PC-3 (cell line): ENCODE results near the gene DROSHA. TPM values are rescaled to one million over a fixed set of nuclear protein-coding genes. Genes with fewer than 3 reads are reported as not detected.

Experiments
- ATAC-seq: fragments of 200-7000 bp; cut with Tn5 transposase; 2 replicates; pipeline ENCODE4 v1.9.1; 2020; ENCODE audit warnings: mild to moderate bottlenecking, moderate library complexity
- BruUV-seq: library from RNA; stranded (reverse); fragments of 400-500 nt; replicated peaks from 2 replicates; lab custom pipeline; 2021; lab: Mats Ljungman, UMichigan
- CTCF ChIA-PET: fragments of 300-600 bp; sonication (Branson Sonifier 250); formaldehyde crosslinking; loops from one replicate; lab custom pipeline; 2022; ENCODE audit warnings: antibody characterized with exemption; lab: Charles Lee
- POLR2A ChIA-PET: fragments of 300-600 bp; sonication (Branson Sonifier 250); formaldehyde crosslinking; loops from one replicate; lab custom pipeline; 2022; ENCODE audit warnings: antibody characterized with exemption; ENCODE audit not compliant: unreplicated experiment; lab: Charles Lee
- DNase-seq: peaks from one replicate; pipeline ENCODE4 v3.0.0-alpha.2; 2015
- H2AFZ ChIP-seq: fragments of 300-600 bp; sonication (generic); 2 replicates; pipeline ENCODE4 v1.6.0; 2016; ENCODE audit warnings: antibody characterized with exemption, low read length
- H3F3A ChIP-seq: fragments of 300-600 bp; sonication (generic); one replicate; pipeline ENCODE4 v1.6.0; 2017; ENCODE audit warnings: antibody characterized with exemption, low read length, control low read depth, mild to moderate bottlenecking; ENCODE audit not compliant: unreplicated experiment
- H3K27ac ChIP-seq: fragments of 300-600 bp; sonication (generic); 2 replicates; pipeline ENCODE4 v1.5.1; 2016; ENCODE audit warnings: mild to moderate bottlenecking, low read length
- H3K27me3 ChIP-seq: fragments of 300-600 bp; sonication (generic); 2 replicates; pipeline ENCODE4 v1.6.1; 2016; ENCODE audit warnings: low read length, mixed read lengths
- H3K36me3 ChIP-seq: fragments of 300-600 bp; sonication (generic); 2 replicates; pipeline ENCODE4 v1.6.1; 2016; ENCODE audit warnings: low read depth, mixed run types, low read length, mixed read lengths
- H3K4me1 ChIP-seq: fragments of 300-600 bp; sonication (generic); 2 replicates; pipeline ENCODE4 v1.5.1; 2016; ENCODE audit warnings: low read length; ENCODE audit not compliant: insufficient read depth
- H3K4me2 ChIP-seq: fragments of 300-600 bp; sonication (generic); 2 replicates; pipeline ENCODE4 v1.6.0; 2016; ENCODE audit warnings: low read length
- H3K4me3 ChIP-seq: fragments of 300-600 bp; sonication (generic); 2 replicates; pipeline ENCODE4 v1.5.1; 2016; ENCODE audit warnings: mild to moderate bottlenecking, low read length, mixed read lengths
- H3K79me2 ChIP-seq: fragments of 300-600 bp; sonication (generic); 2 replicates; pipeline ENCODE4 v1.6.1; 2017; ENCODE audit warnings: low read length, mixed read lengths
- H3K9ac ChIP-seq: fragments of 300-600 bp; sonication (generic); 2 replicates; pipeline ENCODE4 v1.6.0; 2016; ENCODE audit warnings: mild to moderate bottlenecking, low read length
- H3K9me2 ChIP-seq: fragments of 300-600 bp; sonication (generic); replicated peaks from 2 replicates; pipeline ENCODE4 v1.6.1; 2016; ENCODE audit warnings: mixed run types, low read length, mixed read lengths
- H3K9me3 ChIP-seq: fragments of 300-600 bp; sonication (generic); 2 replicates; pipeline ENCODE4 v1.6.1; 2016; ENCODE audit warnings: low read length, mixed read lengths
- H4K20me1 ChIP-seq: fragments of 300-600 bp; sonication (generic); 2 replicates; pipeline ENCODE4 v1.6.1; 2016; ENCODE audit warnings: low read length, mixed read lengths
- CTCF ChIP-seq: fragments of 300-600 bp; sonication (generic); conservative IDR thresholded peaks from 2 replicates; pipeline ENCODE4 v1.5.1; 2017; ENCODE audit warnings: antibody characterized with exemption, low read depth, mild to moderate bottlenecking, low read length
- EZH2 ChIP-seq: fragments of 300-600 bp; sonication (generic); IDR thresholded peaks from one replicate; pipeline ENCODE4 v1.6.1; 2017; ENCODE audit warnings: antibody characterized with exemption, mild to moderate bottlenecking, low read length; ENCODE audit not compliant: unreplicated experiment
- EZH2phosphoT487 ChIP-seq: fragments of 300-600 bp; sonication (generic); IDR thresholded peaks from 2 replicates; pipeline ENCODE4 v1.6.1; 2018; ENCODE audit warnings: mild to moderate bottlenecking, antibody characterized with exemption, low read length, borderline replicate concordance
- intact Hi-C: fragments of 100-400 bp; cut with micrococcal nuclease; formaldehyde crosslinking; loops from 2 replicates; pipeline ENCODE4 v1.9.0; 2023
- total RNA-seq: library from RNA; depleted of rRNA; stranded (reverse); fragments of >200 nt; gene quantifications from 2 replicates; pipeline ENCODE4 v1.2.3, GENCODE V29; 2014

DROSHA gene
- total RNA-seq, 1 experiment from 2014 or later: 60.7 TPM

- ChIA-PET CTCF (no interaction called here), POLR2A (no interaction called here)
- H3K4me1 ChIP-seq: no peaks in the 10 kb centered on the region
- H3K4me2 ChIP-seq: no peak overlapping the region
- ATAC-seq (no peak), DNase-seq (no peak)
- H3K79me2 ChIP-seq: no peaks in the 10 kb centered on the region
- H3K9me2 ChIP-seq: no peaks in the 10 kb centered on the region
- no peak overlapping the region for H3K9ac ChIP-seq
- TF ChIP-seq EZH2phosphoT487: no peak
- no peak for TF ChIP-seq EZH2
- no peak for TF ChIP-seq CTCF
- H3K4me3 ChIP-seq: no peak overlapping the region
- H2AFZ ChIP-seq: no peak overlapping the region
- intact Hi-C loops: no loop called here
- H3F3A ChIP-seq: no peaks in the 10 kb centered on the region
- H3K9me3 ChIP-seq: no peaks in the 10 kb centered on the region
- no TSS peak for BruUV-seq
- H3K36me3 ChIP-seq: peaks cover 19% of the 10 kb centered on the region
- H3K27ac ChIP-seq: no peak overlapping the region
- no peaks in the 10 kb centered on the region for H4K20me1 ChIP-seq
- H3K27me3 ChIP-seq: no peaks in the 10 kb centered on the region
Observed at GRCh38 chr5:31427724-31428309, 104.1 kb downstream of the DROSHA start.

- no TSS peak for BruUV-seq
- H3K9me3 ChIP-seq: no peaks in the 10 kb centered on the region
- DNase-seq (no peak), ATAC-seq (no peak)
- H2AFZ ChIP-seq: no peak overlapping the region
- no peaks in the 10 kb centered on the region for H3K9me2 ChIP-seq
- no peak overlapping the region for H3K4me3 ChIP-seq
- ChIA-PET CTCF (no interaction called here), POLR2A (no interaction called here)
- no peaks in the 10 kb centered on the region for H3K27me3 ChIP-seq
- no peak overlapping the region for H3K27ac ChIP-seq
- H3K9ac ChIP-seq: no peak overlapping the region
- peaks cover 19% of the 10 kb centered on the region for H3K36me3 ChIP-seq
- H3K79me2 ChIP-seq: no peaks in the 10 kb centered on the region
- no peak for TF ChIP-seq EZH2
- TF ChIP-seq EZH2phosphoT487: no peak
- TF ChIP-seq CTCF: no peak
- H4K20me1 ChIP-seq: no peaks in the 10 kb centered on the region
- no peaks in the 10 kb centered on the region for H3F3A ChIP-seq
- intact Hi-C loops: no loop called here
- no peak overlapping the region for H3K4me2 ChIP-seq
- H3K4me1 ChIP-seq: no peaks in the 10 kb centered on the region
Observed at GRCh38 chr5:31427013-31427723, 104.7 kb downstream of the DROSHA start.
